Epithelial cell of proximal tubule (primary cell): ENCODE results near the gene ADRA2A. TPM values are rescaled to one million over a fixed set of nuclear protein-coding genes. Genes with fewer than 3 reads are reported as not detected.

Experiments
- DNase-seq: peaks from one replicate; pipeline ENCODE4 v3.0.0-alpha.2; 2011; ENCODE audit warnings: low read depth
- H3K4me3 ChIP-seq: 2 replicates; pipeline ENCODE4 v1.5.1; 2011; ENCODE audit warnings: low read depth, mild to moderate bottlenecking, low read length
- CTCF ChIP-seq: conservative IDR thresholded peaks from 2 replicates; pipeline ENCODE4 v1.5.1; 2012; ENCODE audit warnings: low read depth, mild to moderate bottlenecking, low read length
- total RNA-seq: library from RNA; depleted of rRNA; stranded (reverse); fragments of >200 nt; gene quantifications from 2 replicates; pipeline ENCODE4 v1.2.3, GENCODE V29; 2015

Gene ADRA2A
- total RNA-seq, 1 donor from 2014 or later: 0.06 TPM

DNA sequence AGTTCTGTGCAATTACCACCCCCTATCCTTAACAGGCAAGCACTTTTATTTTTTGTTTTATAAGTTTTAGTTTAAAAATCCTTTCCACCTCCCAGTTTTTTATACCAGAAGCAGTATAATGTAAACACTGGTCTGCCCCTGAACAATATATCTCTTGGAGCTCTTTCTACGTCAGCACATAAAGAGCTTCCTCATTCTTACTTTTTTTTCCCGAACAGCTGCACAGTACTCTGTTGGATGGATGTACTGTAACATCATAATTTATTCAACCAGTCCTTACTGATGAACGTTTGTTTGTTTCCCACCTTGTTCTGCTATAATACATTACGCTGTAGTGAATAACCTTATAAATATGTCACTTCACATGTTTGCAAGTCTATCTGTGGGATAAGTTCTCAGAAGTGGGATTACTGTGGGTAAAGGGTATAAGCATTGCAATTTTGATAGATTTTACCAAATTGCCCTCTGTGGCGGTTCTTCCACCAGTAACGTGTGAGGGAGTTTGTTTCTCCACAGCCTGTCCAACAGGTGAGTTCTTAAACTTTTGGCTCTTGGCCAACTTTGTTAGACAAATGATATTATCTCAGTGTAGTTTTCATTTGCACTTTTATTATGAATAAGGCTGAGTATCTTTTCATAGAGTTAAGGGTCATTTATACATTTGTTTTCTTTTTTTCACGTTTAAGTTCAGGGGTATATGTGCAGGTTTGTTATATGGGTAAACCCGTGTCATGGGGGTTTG, 32.8 kb downstream of the ADRA2A start:
- TF ChIP-seq CTCF: no peak
- no peak for DNase-seq
- no peak overlapping the region for H3K4me3 ChIP-seq

- DNase-seq: no peak
- no peak overlapping the region for H3K4me3 ChIP-seq
- no peak for TF ChIP-seq CTCF
These were observed 33.9 kb downstream of the ADRA2A start for GRCh38 chr10:111110771-111111170.

DNA sequence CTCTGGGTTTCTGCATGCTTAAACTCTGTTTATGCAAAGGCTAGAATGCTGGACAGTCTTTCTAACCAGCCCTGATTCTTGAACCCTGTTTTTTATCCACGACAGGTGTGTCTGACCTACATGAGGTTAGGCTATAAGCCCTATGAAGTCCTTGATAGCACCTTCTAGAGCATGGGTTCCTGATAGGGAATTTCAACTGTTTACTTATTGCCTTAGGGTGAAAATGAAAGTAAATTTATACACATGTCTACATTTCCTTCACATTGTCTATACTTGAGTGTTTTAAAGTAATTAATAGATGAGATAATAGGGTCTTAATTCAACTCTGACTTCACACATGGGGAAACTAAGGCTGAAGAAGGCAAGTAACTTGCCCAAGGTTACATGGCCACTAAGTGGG, 35.5 kb downstream of the ADRA2A start:
- no peak overlapping the region for H3K4me3 ChIP-seq
- DNase-seq: no peak
- TF ChIP-seq CTCF: no peak

GRCh38 chr10:111113238-111113960, 36.6 kb downstream of the ADRA2A start:
- H3K4me3 ChIP-seq: no peak overlapping the region
- no peak for DNase-seq
- TF ChIP-seq CTCF: no peak

- no peak for TF ChIP-seq CTCF
- no peak for DNase-seq
- H3K4me3 ChIP-seq: no peak overlapping the region
These were observed 37.3 kb downstream of the ADRA2A start for GRCh38 chr10:111113961-111114757.

- no peak overlapping the region for H3K4me3 ChIP-seq
- DNase-seq: no peak
- no peak for TF ChIP-seq CTCF
These were observed 38.1 kb downstream of the ADRA2A start for GRCh38 chr10:111114758-111115500.
